ENCODE data around the gene SEC31B.

The SEC31B gene

GRCh38 chr10:100490531-100490930 lies 29.1 kb downstream of the SEC31B start:
- DNase-seq, result no peak

- no peak for DNase-seq
These were observed 30.3 kb downstream of the SEC31B start for GRCh38 chr10:100489396-100489795.

- DNase-seq, result no peak
These were observed 32.1 kb downstream of the SEC31B start for GRCh38 chr10:100487529-100487928.

DNA sequence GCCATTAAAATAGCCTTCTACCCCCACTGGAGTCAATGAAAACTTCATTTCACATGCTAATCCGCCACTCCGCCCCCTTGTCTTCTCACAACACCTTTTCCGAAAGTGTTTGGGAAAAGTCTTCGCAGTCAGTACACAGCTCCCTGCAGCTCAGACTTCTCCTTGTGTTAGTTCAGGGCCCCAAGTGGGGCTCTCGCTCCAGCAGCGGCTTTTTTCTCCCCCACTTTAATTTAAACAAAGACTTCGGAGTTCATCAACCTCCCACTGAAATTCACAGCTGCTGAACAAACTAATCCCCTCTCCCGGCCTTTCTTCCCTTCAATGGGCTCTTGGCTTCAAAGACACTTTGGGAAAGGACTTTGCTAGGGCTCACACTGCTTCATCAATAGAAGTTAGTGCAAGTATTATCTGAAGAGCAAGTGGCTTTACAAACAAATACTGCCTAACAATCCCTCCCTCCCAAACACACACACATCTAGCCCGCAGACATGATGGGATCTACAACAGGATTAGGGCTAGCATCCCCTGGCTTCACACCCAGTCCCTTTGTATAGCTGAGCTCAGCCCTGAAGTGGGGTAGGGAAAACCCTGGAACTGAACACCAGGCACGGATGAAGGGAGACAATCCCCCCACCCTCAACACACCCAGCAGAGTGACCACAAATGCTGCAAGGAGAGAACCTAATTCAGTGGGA lies 33.7 kb downstream of the SEC31B start:
- DNase-seq, result no peak

- DNase-seq, result no peak
These were observed 34.3 kb downstream of the SEC31B start for GRCh38 chr10:100485366-100485765.

DNA sequence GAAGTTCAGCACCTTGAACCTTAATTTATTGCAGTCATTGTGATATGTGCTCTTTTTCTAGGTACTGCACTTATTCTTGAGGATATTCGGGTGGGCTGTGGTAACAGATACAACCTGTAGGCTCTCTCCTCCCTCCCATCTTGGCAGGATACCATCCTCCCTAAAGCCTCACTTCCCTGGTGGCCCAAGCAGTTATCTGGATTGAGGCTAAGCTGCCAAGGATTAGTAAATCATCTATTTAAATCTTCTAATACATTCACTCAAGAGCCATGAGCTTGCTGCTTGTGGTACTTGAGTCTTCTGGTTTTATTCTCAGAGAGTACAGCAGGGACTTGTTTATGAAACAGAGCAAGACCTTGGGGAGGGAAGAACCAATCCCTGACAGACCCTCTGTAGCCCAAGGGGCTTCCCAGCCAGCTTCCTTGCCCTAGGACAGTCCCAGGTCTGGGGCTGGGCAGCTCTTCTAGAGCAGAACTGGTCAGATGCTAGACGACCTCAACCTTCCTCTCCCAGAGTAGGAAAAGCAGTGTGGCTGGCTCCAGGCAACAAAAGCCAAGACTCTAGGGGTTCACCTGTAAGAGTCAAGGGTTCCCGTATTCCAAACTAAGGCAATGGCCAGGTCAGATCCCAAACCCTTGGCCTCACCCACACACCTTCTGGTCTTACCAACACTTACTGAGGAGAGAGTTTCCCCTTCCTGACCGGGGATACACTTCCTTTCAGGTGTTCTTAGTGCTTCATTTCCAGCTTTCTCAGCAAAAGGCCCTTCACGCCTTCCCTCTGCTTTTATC lies 35.6 kb downstream of the SEC31B start:
- no peak for DNase-seq

DNA sequence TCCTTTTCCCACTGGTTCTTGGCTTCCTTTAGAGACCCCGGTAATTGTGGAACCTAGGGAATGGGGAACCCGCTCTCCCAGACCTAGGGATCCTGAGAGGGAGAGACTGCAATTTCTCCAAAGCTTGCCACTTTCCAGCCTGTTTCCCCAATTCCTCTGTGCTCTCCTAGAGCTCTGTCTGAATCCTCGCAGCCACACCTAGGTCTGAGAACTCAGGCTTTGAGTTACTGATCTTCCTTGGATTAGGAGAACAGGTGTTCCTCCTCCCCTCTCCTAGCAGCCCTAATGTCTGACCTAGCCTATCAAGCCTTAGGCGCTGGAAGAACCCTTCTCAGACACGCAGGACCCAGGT lies 36.9 kb downstream of the SEC31B start:
- no peak for DNase-seq

DNA sequence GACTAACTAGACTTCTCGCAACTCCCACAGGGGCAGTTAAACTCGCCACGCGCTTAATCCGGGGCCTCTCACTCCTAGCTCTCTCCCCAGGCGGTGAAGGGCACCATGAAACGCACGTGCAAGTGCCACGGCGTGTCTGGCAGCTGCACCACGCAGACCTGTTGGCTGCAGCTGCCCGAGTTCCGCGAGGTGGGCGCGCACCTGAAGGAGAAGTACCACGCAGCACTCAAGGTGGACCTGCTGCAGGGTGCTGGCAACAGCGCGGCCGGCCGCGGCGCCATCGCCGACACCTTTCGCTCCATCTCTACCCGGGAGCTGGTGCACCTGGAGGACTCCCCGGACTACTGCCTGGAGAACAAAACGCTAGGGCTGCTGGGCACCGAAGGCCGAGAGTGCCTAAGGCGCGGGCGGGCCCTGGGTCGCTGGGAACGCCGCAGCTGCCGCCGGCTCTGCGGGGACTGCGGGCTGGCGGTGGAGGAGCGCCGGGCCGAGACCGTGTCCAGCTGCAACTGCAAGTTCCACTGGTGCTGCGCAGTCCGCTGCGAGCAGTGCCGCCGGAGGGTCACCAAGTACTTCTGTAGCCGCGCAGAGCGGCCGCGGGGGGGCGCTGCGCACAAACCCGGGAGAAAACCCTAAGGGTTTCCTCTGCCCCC lies 37.4 kb downstream of the SEC31B start:
- peak; percentile 30 for DNase-seq

- peak; percentile 83 for DNase-seq
These were observed 38.1 kb downstream of the SEC31B start for GRCh38 chr10:100481462-100482081.

DNA sequence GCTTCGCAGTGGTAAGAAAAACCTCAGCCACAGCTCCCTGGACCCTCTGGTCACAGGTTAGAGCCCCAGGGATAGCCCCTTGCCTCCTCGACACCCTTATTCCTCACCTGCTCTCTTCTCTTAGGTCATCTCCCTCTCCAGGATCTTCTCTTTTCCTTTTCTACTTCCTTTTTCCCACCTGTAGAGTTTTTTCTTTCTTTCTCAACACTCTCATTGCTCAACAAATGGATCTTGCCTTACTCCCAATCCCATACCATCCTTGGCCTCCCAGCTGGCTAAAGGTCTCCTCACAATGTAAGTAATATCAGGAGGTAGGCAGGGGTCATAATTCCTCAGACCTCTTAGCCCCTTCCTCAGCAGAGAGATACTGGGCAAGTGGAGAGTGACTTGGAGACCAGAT lies 39.7 kb downstream of the SEC31B start:
- DNase-seq, result no peak

DNA sequence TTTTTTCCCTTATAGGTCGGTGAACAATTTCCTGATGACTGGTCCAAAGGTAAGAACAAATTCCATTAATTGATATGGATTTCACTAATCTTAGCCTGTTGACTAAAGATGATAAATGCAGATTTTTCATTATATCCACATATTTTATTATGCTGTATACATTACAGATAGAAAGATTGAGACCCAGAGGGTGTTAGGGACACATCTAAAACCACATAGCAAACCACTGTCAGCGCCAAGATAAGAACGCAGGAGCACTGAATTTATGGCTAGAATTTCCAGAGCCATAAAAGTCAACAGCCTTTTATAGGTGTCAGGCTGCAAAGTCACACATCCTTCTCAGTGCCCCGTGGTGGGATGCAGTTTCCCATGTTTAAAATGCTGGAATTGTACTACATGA lies 40.6 kb downstream of the SEC31B start:
- no peak for DNase-seq

DNA sequence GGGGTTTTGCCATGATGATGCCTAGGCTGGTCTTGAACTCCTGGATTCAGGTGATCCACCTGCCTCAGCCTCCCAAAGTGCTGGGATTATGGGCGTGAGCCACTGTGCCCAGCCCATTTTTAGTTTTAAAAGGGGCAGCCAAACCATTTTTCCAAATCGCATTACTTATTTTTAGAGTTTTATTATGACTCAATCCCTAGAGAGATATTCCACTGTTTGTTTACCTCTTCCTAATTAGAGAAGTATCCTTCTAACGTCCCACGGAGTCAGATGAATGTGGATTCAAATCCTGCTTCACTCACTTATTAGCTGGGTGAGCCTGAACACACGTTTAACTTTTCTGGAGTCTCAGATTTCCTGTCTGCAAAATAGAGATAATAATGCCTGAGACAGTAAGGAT lies 41.7 kb downstream of the SEC31B start:
- DNase-seq, result no peak

DNA sequence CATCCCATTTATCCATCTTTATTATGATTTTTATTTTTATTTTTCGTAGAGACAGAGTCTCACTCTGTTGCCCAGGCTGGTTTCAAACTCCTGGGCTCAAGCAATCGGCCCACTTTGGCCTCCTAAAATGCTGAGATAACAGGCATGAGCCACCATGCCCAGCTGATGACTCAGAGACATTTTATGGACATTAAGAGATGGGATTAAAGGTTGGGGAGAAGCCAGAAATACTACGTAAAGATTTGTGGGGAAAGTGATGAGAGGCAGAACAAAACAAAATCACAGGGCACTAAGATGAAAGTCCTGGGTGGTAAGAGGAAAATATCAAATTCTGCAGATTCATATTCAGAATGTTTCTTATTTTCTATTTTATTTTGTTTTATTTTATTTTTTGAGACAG lies 49.3 kb downstream of the SEC31B start:
- DNase-seq, result no peak

GRCh38 chr10:100469756-100470155 lies 49.9 kb downstream of the SEC31B start:
- no peak for DNase-seq

DNA sequence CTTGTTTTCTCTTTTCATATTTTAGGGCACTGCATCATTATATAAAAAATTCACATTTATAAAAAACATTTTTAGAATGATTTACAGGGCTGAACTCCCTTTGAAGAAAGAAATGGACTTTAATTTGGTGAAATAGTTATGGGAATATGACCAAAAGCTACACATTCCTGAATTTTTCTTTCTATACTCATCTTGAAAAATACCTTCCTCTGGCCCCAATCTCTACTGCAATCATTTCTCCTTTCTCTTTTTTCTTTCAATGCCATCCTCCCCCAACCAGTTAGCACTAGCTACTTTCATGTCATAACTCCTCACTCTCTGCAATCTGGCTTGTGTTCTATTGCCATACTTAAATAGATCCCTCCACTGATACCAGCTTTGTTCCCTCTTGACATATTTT lies 50.7 kb downstream of the SEC31B start:
- no peak for DNase-seq

GRCh38 chr10:100468322-100468721 lies 51.3 kb downstream of the SEC31B start:
- no peak for DNase-seq

- DNase-seq, result no peak
These were observed 57.0 kb downstream of the SEC31B start, which contains the start of gene WNT8B for GRCh38 chr10:100462709-100463108. Gene WNT8B, plus strand, starts transcription at chr10:100463009. Its CDS starts 160 bp downstream, at chr10:100463169.

DNA sequence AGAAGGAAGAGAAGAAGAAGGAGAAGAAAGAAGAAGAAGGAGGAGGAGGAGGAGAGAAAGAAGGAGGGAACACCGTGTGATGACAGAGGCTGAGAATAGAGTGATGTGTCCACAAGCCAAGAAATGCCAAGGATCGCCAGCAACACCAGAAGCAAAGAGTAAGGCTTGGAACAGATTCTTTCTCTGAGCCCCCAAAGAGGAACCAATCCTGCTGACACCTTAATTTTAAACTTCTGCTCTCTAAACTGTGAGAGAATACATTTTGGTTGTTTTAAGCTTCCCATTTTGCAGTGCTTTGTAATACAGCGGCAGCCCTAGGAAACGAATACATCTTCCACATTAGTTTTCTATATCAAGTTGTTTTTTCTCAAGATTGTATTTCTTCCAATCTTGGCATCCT lies 70.7 kb downstream of the SEC31B start:
- no peak for DNase-seq

DNA sequence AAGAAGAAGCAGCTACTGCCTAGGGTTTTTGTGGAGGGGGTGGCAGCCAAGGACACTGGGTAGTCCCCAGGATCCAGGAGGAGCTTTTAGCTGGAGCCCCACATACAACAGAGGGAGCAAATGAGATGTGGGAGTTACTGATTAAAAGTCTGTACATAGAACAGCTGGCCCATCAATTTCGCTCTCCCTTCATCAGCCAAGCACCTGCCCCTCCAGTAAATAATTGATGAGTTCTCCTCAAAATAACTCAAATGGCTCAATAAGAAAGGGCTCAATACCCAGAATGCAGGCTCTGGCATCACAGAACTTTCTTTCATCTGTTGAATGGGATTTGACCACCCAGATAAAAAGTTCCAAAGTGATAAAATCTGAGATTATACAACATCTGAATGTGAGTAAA lies 72.0 kb downstream of the SEC31B start:
- no peak for DNase-seq

- no peak for DNase-seq
These were observed 73.4 kb downstream of the SEC31B start for GRCh38 chr10:100446130-100446761.

GRCh38 chr10:100442548-100442947 lies 77.1 kb downstream of the SEC31B start:
- no peak for DNase-seq

DNA sequence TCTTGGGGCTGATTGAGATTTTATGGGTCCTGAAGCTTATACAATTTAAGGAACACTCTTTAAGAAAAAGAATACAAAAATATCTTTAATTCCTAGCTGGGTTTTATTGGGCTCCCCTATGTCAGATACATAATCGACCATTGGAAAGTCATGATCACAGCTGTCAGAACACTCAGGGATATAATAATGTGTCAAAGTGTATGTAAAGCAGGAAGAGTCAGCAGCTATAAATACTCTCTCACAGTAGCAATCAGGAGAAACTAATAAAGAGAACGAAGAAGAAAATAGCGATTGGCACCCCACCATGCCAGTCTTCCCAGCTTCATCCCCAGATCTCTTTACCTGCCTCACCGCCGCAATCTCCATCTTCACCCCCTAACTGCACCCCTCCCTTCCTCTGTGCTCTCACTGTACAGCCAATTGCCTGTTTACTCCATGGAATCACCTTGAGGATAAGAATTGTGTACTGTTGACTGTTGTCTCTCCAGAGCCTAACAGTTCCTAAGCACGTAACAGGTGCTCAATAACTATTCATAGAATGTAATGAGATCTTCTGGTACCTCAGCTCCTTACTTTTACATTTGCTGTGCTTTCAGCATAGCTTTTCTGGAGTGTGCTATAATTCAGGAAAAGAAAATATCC lies 80.9 kb downstream of the SEC31B start:
- DNase-seq, result no peak

All from NCI-H1694 (cell line).